ENCODE results near the gene ABHD12B.

DNA sequence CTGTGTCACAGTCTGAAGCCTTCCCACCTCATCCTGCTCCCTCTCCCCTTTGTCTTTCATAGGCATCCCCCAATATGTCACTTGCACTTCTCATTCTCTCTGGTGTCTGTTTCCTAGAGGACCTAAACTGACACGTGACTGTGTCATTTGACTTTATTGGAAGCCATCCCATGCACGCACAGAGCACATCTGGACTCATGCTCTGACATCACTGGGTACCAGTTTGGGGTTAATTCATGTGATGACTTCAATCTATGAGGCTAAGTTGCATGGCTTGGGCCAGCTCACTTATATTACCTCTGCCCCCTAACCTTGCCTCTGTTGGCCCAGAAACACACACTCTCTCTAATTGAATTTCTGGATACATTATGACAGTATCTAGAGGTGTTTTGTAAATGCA is 51.0 kb downstream of the ABHD12B start:
- no peak for TF ChIP-seq POLR2A (IDR thresholded peaks at IDR 0.05; ENCODE audit: low read length)
- no peak for TF ChIP-seq GATA1 (IDR thresholded peaks at IDR 0.05; ENCODE audit: low read depth, low read length)
